Measurements from ENCODE around the gene BTBD7. TPM values are rescaled to one million over a fixed set of nuclear protein-coding genes. Genes with fewer than 3 reads are reported as not detected.

The BTBD7 gene
- total RNA-seq, 4 donors from 2014 or later: 20.5 to 34.0 (median 25.7) TPM

GRCh38 chr14:93200553-93200952 lies 132.3 kb downstream of the BTBD7 start:
- no peak for TF ChIP-seq CTCF (IDR thresholded peaks at IDR 0.05)
- ATAC-seq (ENCODE audit: low FRiP score) (no peak), DNase-seq (ENCODE audit: low spot score) (no peak)

GRCh38 chr14:93199031-93199430 lies 133.8 kb downstream of the BTBD7 start:
- no peak for DNase-seq (ENCODE audit: low spot score)
- TF ChIP-seq CTCF (IDR thresholded peaks at IDR 0.05): no peak
- no peak for ATAC-seq (ENCODE audit: low FRiP score)

GRCh38 chr14:93195316-93195999 lies 137.4 kb downstream of the BTBD7 start:
- DNase-seq (ENCODE audit: low spot score): no peak

More at GRCh38 chr14:93195316-93195999, 137.4 kb downstream of the BTBD7 start:
- no peak for TF ChIP-seq CTCF (IDR thresholded peaks at IDR 0.05)
- ATAC-seq (ENCODE audit: low FRiP score): no peak

Other genes starting within 250 kb of the BTBD7 start
- 10 to 100 TPM; 32.6 to 94.9 (median 54.6) TPM for gene ITPK1, start 217.1 kb downstream of the BTBD7 start, total RNA-seq
- 10 to 100 TPM; 18.0 to 29.6 (median 24.3) TPM for gene MOAP1, start 148.1 kb downstream of the BTBD7 start, total RNA-seq
- gene LYSET, start 147.7 kb downstream of the BTBD7 start, total RNA-seq: 10 to 100 TPM in 2 of 4 donors, 1 to 10 TPM in 2; 5.7 to 18.5 (median 9.2) TPM
- gene GON7, start 126.0 kb downstream of the BTBD7 start, total RNA-seq: 1 to 10 TPM; 6.9 to 8.2 (median 7.7) TPM
- gene UBR7, start 125.8 kb downstream of the BTBD7 start, total RNA-seq: 10 to 100 TPM; 12.0 to 23.0 (median 18.0) TPM
- gene COX8C, start 14.1 kb upstream of the BTBD7 start, total RNA-seq: not detected
- gene UNC79, start 97.9 kb upstream of the BTBD7 start, total RNA-seq: under 1 TPM in 3 of 4 donors, not detected in 1; 0.06 to 0.24 (median 0.19) TPM

Data from omental fat pad (tissue), 4 donors.